ENCODE measurements around the gene CNRIP1.

The CNRIP1 gene

DNA sequence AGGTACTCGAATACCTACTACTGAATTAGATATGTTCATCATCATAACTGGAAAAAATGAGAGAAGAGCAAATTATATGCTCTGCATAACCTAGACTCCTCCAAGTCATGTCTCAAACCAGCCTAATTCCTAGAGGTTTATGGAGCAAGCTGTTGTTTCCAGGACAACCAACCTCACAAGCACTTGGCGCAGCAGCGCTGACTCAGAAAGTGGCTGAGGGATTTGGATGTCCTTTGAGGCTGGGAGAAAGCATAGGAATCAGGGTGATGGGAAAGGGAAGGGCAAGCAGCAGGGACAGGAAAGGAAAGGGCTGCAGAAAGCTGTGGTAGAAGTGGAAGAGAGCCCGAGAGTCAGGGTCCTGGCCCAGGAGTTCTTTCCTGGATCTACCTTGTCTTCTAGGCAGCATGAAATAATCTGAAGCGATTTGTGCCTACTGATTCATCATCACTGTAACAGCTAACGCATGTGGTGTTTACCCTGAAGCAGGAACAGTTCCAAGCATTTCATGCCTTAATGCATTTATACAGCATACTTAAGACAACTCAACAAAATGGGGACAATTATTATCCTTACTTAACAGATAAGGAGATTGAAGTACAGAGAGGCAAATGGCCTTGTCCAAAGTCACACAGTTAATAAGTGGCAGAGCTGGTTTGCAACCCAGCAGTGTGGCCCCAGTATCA is 49.0 kb upstream of the CNRIP1 start:
- peak; percentile 96 for ATAC-seq
- TF ChIP-seq, protein P1, sequence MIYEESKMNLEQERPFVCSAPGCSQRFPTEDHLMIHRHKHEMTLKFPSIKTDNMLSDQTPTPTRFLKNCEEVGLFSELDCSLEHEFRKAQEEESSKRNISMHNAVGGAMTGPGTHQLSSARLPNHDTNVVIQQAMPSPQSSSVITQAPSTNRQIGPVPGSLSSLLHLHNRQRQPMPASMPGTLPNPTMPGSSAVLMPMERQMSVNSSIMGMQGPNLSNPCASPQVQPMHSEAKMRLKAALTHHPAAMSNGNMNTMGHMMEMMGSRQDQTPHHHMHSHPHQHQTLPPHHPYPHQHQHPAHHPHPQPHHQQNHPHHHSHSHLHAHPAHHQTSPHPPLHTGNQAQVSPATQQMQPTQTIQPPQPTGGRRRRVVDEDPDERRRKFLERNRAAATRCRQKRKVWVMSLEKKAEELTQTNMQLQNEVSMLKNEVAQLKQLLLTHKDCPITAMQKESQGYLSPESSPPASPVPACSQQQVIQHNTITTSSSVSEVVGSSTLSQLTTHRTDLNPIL (CRISPR knock-in tag; IDR thresholded peaks at IDR 0.05; ENCODE audit: low read depth): no peak
- TF ChIP-seq GLIS3 (CRISPR knock-in tag; IDR thresholded peaks at IDR 0.05) (no peak), ZFP30 (CRISPR knock-in tag; IDR thresholded peaks at IDR 0.05) (no peak), OSR1 (CRISPR knock-in tag; IDR thresholded peaks at IDR 0.05) (no peak), CSDC2 (CRISPR knock-in tag; IDR thresholded peaks at IDR 0.05) (no peak), ZNF70 (CRISPR knock-in tag; IDR thresholded peaks at IDR 0.05) (no peak), ARNTL (CRISPR knock-in tag; IDR thresholded peaks at IDR 0.05; ENCODE audit: borderline replicate concordance, low read depth) (no peak), BACH2 (CRISPR knock-in tag; IDR thresholded peaks at IDR 0.05; ENCODE audit: borderline replicate concordance) (no peak), ZFP3 (CRISPR knock-in tag; IDR thresholded peaks at IDR 0.05) (no peak), RARB (CRISPR knock-in tag; IDR thresholded peaks at IDR 0.05) (no peak)
- TF ChIP-seq, protein P2, sequence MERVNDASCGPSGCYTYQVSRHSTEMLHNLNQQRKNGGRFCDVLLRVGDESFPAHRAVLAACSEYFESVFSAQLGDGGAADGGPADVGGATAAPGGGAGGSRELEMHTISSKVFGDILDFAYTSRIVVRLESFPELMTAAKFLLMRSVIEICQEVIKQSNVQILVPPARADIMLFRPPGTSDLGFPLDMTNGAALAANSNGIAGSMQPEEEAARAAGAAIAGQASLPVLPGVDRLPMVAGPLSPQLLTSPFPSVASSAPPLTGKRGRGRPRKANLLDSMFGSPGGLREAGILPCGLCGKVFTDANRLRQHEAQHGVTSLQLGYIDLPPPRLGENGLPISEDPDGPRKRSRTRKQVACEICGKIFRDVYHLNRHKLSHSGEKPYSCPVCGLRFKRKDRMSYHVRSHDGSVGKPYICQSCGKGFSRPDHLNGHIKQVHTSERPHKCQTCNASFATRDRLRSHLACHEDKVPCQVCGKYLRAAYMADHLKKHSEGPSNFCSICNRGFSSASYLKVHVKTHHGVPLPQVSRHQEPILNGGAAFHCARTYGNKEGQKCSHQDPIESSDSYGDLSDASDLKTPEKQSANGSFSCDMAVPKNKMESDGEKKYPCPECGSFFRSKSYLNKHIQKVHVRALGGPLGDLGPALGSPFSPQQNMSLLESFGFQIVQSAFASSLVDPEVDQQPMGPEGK (CRISPR knock-in tag; IDR thresholded peaks at IDR 0.05; ENCODE audit: borderline replicate concordance): no peak
- TF ChIP-seq, protein P3, sequence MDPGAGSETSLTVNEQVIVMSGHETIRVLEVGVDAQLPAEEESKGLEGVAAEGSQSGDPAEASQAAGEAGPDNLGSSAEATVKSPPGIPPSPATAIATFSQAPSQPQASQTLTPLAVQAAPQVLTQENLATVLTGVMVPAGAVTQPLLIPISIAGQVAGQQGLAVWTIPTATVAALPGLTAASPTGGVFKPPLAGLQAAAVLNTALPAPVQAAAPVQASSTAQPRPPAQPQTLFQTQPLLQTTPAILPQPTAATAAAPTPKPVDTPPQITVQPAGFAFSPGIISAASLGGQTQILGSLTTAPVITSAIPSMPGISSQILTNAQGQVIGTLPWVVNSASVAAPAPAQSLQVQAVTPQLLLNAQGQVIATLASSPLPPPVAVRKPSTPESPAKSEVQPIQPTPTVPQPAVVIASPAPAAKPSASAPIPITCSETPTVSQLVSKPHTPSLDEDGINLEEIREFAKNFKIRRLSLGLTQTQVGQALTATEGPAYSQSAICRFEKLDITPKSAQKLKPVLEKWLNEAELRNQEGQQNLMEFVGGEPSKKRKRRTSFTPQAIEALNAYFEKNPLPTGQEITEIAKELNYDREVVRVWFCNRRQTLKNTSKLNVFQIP (CRISPR knock-in tag; IDR thresholded peaks at IDR 0.05; ENCODE audit: borderline replicate concordance, low read depth): no peak

DNA sequence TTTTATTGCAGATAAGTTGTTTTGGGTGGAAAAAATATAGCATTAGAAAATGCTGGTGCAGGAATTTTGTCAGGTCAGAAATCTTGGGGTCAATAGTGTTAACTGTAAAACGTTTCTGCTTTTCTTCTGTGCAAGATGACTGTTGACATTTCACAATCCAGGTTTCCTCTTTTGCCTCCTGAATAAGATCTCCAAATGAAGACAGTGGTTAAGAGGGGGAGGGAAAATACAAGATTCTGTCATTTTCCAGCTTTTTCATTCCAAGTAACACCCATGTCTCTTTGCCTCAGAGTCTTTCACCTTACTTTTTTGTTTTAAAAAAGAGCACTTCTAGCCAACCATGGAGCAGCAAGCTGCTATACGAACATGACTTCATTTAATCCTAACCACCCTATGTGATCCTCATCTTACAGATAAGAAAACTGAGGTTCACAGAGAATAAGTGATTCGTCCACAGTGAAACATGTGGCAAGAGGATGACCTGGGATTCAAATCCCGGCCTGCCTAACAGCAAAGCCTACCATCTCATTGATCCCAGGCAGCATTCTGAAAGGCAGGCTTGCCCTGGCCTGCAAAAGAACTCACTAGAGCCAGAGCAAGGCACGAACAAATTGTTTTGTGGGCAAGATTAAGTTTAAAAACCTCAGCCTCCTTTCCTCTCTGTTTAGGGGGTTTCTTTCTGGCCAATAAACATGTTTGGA is 48.4 kb upstream of the CNRIP1 start:
- ATAC-seq: peak; percentile 20; the same call in 2 of the 3 replicates
- TF ChIP-seq CSDC2 (CRISPR knock-in tag; IDR thresholded peaks at IDR 0.05) (no peak), SNAI2 (CRISPR knock-in tag; IDR thresholded peaks at IDR 0.05) (no peak), BACH2 (CRISPR knock-in tag; IDR thresholded peaks at IDR 0.05; ENCODE audit: borderline replicate concordance) (no peak)

DNA sequence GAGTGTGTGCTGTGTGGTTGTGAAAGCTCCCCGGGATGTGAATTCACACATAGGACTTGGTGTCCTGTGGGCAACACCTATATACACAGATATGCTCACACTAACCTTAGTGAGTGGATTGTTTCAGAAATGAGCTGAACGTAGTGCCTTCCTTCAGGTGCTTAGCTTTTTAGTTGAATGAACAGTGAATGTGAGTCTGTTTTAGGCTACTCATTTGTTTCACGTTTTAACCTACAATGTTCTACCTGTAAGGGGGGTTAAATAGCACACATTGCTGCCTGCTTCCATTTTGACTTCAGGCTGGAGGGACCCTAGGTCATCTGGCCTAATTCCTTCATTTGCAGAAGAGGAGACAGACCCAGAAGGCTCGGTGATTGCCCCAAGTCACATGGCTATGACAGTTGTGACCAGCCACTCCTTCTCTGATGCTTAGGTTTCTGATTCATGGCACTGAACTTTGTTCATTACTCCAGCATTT is 46.4 kb upstream of the CNRIP1 start:
- TF ChIP-seq, protein P4, sequence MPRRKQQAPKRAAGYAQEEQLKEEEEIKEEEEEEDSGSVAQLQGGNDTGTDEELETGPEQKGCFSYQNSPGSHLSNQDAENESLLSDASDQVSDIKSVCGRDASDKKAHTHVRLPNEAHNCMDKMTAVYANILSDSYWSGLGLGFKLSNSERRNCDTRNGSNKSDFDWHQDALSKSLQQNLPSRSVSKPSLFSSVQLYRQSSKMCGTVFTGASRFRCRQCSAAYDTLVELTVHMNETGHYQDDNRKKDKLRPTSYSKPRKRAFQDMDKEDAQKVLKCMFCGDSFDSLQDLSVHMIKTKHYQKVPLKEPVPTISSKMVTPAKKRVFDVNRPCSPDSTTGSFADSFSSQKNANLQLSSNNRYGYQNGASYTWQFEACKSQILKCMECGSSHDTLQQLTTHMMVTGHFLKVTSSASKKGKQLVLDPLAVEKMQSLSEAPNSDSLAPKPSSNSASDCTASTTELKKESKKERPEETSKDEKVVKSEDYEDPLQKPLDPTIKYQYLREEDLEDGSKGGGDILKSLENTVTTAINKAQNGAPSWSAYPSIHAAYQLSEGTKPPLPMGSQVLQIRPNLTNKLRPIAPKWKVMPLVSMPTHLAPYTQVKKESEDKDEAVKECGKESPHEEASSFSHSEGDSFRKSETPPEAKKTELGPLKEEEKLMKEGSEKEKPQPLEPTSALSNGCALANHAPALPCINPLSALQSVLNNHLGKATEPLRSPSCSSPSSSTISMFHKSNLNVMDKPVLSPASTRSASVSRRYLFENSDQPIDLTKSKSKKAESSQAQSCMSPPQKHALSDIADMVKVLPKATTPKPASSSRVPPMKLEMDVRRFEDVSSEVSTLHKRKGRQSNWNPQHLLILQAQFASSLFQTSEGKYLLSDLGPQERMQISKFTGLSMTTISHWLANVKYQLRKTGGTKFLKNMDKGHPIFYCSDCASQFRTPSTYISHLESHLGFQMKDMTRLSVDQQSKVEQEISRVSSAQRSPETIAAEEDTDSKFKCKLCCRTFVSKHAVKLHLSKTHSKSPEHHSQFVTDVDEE (CRISPR knock-in tag; IDR thresholded peaks at IDR 0.05): no peak
- TF ChIP-seq, protein P5, sequence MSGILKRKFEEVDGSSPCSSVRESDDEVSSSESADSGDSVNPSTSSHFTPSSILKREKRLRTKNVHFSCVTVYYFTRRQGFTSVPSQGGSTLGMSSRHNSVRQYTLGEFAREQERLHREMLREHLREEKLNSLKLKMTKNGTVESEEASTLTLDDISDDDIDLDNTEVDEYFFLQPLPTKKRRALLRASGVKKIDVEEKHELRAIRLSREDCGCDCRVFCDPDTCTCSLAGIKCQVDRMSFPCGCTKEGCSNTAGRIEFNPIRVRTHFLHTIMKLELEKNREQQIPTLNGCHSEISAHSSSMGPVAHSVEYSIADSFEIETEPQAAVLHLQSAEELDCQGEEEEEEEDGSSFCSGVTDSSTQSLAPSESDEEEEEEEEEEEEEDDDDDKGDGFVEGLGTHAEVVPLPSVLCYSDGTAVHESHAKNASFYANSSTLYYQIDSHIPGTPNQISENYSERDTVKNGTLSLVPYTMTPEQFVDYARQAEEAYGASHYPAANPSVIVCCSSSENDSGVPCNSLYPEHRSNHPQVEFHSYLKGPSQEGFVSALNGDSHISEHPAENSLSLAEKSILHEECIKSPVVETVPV (CRISPR knock-in tag; IDR thresholded peaks at IDR 0.05): no peak
- no peak for TF ChIP-seq ZNF70 (CRISPR knock-in tag; IDR thresholded peaks at IDR 0.05)
- TF ChIP-seq PPARA (CRISPR knock-in tag; IDR thresholded peaks at IDR 0.05; ENCODE audit: borderline replicate concordance): no peak
- TF ChIP-seq SNAI2 (CRISPR knock-in tag; IDR thresholded peaks at IDR 0.05): no peak
- no peak for TF ChIP-seq ZC3H10 (CRISPR knock-in tag; IDR thresholded peaks at IDR 0.05)
- TF ChIP-seq, protein P2 (CRISPR knock-in tag; IDR thresholded peaks at IDR 0.05; ENCODE audit: borderline replicate concordance): no peak
- TF ChIP-seq ZNF565 (CRISPR knock-in tag; conservative IDR thresholded peaks at IDR 0.05; ENCODE audit: low read depth): no peak
- TF ChIP-seq ESRRG (CRISPR knock-in tag; IDR thresholded peaks at IDR 0.05): no peak
- TF ChIP-seq ZFP30 (CRISPR knock-in tag; IDR thresholded peaks at IDR 0.05): no peak
- TF ChIP-seq, protein P3 (CRISPR knock-in tag; IDR thresholded peaks at IDR 0.05; ENCODE audit: borderline replicate concordance, low read depth): no peak
- no peak for TF ChIP-seq CSDC2 (CRISPR knock-in tag; IDR thresholded peaks at IDR 0.05)
- TF ChIP-seq, protein P1 (CRISPR knock-in tag; IDR thresholded peaks at IDR 0.05; ENCODE audit: low read depth): no peak
- TF ChIP-seq TOX (CRISPR knock-in tag; IDR thresholded peaks at IDR 0.05; ENCODE audit: borderline replicate concordance): no peak
- no peak for TF ChIP-seq RARB (CRISPR knock-in tag; IDR thresholded peaks at IDR 0.05)
- TF ChIP-seq ZNF8 (CRISPR knock-in tag; IDR thresholded peaks at IDR 0.05): no peak
- ATAC-seq: no peak
